CD4-positive, alpha-beta T cell treated with Interferon alpha-2 for 1 hour (primary cell): Measurements from ENCODE around the gene LRRC8C.
A peak's percentile ranks its signal among the peaks of the same experiment; 100 is the strongest.
"Not testable (repeated sequence)": the region's sequence is repeated elsewhere in the genome, so short reads cannot be mapped to it uniquely, and the experiment has no call there.

Experiments used
- DNase-seq, 2 donors: peaks; one replicate each; pipeline ENCODE4 v3.0.0-alpha.2; 2020 to 2022

The LRRC8C gene

DNA sequence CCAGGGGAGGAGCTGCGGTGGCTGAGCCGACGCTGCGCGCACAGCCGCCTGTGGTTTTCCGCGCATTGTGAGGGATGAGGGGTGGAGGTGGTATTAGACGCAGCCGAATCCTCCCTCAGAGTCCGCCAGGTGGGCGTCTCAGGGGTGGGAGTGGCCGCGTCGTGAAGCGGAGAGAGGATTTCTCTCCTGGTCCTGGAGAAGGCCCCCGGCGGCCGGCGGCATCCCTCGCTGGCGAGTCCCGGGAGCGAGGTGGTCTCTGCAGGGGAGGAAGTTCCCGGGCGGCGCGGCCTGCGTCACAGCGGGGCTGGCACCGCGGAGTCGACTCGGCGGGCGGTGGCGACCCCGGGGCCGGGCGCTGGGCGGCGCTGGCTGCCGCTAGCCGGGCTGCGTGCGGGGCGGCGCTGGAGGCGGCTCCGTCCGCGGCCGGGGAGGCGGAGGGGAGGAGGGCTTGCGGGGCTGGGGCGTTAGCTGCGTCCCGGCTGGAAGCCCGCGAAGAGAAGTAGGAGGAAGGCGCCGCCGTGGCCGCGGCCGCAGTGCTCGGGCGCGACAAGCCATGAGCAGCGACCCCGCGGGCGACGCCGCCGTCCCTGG lies at the start of gene LRRC8C:
LRRC8C (plus strand) TSS at position 464 of the 591 bp plus-strand sequence. CDS start 53,354 bp downstream, outside the sequence.
- peak; percentile 84 to 90 for DNase-seq

DNA sequence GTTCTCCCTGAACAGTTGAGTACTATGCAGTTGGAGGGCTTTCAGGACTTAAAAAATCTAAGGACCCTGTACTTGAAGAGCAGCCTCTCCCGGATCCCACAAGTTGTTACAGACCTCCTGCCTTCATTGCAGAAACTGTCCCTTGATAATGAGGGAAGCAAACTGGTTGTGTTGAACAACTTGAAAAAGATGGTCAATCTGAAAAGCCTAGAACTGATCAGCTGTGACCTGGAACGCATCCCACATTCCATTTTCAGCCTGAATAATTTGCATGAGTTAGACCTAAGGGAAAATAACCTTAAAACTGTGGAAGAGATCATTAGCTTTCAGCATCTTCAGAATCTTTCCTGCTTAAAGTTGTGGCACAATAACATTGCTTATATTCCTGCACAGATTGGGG lies 48.7 kb upstream of the LRRC8C start:
- DNase-seq, result no peak

- no peak for DNase-seq
These were observed 48.1 kb upstream of the LRRC8C start for GRCh38 chr1:89584781-89585180.

DNA sequence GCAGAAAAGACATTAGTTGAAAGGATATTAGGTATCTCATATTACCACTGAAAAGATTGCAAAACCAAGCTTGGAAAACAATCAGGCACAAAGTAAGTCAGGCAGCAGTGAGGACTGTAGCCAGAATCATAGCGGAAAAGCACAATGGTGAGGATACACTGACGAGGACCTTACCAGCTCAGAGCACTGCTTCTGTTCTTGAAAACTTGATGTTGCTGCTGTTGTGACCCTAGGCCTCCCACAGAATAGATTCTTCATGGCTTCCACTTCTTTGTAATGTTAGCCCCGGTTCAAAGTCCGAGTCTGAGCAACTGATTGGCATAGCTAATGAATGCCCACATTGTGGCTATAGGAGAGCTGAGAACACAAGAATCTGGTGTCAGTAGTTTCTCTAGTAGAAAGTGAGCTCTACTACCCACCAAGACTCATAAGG lies 45.2 kb upstream of the LRRC8C start:
- no peak for DNase-seq

GRCh38 chr1:89588480-89588879 lies 44.4 kb upstream of the LRRC8C start:
- no peak for DNase-seq

GRCh38 chr1:89589515-89589914 lies 43.4 kb upstream of the LRRC8C start:
- no peak for DNase-seq

DNA sequence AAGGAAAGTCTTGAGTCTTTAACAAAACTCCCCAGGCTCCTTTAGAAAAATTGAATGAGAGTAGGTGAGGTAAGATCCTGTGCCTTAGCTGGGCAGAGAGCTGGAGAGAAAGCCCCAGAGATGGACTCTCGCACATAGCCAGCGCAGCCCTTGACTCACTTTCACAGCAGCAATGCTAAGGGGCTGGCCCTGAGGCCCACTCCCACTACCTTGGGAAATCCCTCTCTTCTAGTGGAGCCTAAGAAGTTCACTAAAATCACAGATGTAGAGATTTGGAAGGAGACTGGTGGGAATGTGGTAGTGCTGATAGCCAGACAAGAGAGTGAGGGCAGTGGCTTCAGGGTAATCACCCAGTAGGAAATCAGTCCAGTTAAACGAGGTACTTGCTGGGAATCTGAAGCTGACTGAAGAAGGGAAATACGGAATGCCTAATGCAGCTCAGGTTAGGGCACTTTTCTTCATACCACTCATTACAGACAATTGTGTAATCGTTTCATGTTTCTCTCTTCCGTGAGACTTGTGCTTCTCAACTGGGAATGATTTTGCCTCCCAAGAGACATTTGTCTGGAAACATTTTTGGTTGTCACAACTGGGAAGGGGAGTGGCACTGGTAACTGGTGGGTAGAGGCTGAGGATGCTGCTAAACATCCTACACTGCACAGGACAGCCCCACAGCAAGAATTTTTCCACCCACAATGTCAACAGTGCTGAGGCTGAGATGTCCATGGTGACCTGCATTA lies 42.4 kb upstream of the LRRC8C start:
- no peak for DNase-seq

DNA sequence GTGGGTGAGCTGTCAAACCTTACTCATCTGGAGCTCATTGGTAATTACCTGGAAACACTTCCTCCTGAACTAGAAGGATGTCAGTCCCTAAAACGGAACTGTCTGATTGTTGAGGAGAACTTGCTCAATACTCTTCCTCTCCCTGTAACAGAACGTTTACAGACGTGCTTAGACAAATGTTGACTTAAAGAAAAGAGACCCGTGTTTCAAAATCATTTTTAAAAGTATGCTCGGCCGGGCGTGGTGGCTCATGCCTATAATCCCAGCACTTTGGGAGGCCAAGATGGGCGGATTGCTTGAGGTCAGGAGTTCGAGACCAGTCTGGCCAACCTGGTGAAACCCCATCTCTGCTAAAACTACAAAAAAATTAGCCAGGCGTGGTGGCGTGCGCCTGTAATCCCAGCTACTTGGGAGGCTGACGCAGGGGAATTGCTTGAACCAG lies 40.0 kb upstream of the LRRC8C start:
- not testable (repeated sequence) for DNase-seq

DNA sequence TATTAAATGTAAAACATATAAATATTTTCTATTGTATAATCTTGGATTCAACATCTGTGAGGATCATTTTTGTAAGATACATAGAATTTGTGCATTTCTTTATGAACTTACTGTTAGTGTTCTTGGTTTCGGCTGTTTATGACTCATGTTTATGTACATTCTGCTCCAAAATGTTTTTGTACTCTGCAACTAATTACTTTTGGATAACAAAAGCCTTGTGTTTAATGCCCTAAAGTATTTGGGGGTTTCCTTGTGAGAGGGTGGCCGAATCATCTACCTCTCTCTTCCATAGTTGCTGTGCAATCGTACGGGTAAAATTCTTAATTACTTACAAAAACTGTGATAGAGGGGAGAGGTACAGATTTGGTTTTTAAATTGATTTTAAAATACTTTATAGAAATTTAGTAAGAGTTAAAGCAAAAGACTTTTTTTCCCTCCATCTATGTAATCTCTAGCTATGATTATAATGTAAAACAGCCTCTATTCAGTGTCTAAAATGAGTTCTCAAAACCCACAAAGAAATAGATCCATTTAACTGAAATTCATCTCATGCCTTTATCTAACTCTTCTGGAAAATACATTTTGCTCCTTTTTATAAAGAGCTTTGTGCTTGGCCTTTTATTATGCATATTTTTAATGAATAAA lies 38.7 kb upstream of the LRRC8C start:
- DNase-seq, result no peak

DNA sequence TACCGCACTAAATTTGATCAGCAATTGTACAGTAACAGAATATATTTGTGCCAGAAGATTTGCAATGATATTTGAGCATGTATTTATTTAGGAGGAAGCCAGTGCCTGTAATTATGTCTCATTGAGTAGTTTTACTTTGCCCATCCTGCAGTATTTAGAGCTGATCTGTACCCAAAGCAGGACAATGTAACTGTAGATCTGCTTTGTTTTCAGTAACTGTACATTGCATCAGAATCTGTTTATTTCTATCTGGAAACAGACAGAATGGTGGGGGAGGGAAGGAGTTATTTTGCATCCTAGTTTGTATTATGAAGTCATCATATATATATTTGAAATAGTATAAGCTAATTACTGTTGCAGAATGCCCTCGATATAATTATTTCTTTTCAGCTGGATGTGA lies 36.2 kb upstream of the LRRC8C start:
- no peak for DNase-seq

GRCh38 chr1:89598450-89599331 lies 34.2 kb upstream of the LRRC8C start:
- peak in 1 of 2 donors; percentile 67 for DNase-seq

GRCh38 chr1:89599332-89599630 lies 33.6 kb upstream of the LRRC8C start:
- no peak for DNase-seq

DNA sequence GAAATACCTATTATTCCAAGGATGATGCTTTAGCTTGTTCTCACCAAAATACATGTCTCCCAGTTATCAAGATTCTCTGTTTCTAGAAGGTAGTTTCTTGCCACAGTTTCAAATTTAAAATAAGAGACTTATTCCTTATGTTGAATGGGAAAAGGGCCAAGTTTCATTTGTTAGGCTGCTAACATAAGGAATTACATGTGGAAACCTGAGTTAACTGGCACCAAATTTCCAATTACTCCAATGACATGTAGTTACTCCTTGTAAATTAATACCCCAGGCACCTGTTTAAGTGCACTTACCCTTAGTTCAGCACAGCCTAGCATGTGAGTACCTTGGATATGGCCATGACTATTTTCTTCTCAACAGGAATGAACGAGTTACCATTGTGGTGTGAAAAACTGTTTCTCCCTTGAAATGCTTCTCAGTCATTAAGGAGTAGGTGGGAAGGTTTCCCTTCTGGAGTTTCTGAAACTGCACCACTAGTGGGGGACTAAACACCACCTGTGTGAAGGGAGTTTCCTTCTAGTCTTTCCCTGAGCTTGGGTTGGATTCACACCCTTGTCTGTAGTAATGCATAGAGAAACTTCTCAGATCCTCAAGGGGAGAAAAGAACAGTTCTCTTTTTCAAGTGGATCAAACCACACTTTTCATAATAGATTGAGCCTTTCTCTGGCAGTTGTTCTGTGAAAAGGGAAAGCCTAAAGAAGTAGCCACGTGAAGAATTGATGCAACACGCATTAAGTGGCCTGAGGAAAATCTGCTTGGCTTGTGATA lies 32.3 kb upstream of the LRRC8C start:
- DNase-seq, result no peak

DNA sequence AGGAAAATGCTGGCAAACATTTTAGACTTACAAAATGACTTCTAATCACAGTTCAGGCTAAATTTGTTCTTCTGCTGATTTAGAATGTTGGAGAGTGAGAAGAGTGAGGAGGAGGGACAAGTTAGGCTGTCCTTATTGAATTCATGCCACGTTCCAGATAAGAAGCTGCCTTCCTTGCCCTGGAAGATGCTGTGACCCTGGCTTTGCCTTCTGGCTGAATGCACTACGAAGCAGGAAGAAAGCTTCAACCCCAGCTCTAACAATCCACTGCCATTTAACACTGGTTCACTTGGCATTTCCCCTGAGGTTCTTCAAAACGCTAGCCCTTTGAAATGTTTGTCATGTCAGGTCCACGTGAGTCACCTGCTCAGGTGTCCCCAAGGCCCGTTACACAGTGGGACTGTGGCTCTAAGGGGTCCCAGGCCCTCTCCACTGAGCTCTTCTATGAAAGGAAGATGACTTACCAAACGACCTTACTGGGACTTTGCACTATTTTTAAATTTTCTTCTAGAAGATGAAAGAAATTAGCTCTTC lies 30.0 kb upstream of the LRRC8C start:
- DNase-seq, result no peak

GRCh38 chr1:89603651-89604413 lies 29.1 kb upstream of the LRRC8C start:
- DNase-seq, result no peak

- DNase-seq, result no peak
These were observed 28.5 kb upstream of the LRRC8C start for GRCh38 chr1:89604414-89604735.

GRCh38 chr1:89605692-89606091 lies 27.2 kb upstream of the LRRC8C start:
- no peak for DNase-seq

GRCh38 chr1:89606227-89606980 lies 26.5 kb upstream of the LRRC8C start:
- peak in 1 of 2 donors; percentile 58 for DNase-seq

DNA sequence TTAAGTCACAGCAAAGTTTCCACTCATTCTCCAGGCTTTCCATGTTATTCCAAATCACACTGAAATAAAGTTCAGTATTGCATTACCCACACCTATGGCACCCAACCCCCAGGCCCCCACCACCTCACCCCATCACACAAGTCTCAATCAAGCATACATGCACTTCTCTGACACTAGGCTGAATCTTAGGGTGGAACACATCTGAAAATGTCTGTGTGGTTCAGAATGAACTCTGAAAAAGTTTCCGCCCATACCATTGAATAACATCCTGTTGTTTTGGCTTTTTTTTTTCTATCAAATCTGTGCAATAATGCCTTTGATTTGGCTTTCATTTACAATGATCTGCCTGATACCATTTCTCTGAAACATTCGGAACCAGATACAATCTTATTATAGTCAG lies 25.8 kb upstream of the LRRC8C start:
- peak; percentile 44 to 80 for DNase-seq

DNA sequence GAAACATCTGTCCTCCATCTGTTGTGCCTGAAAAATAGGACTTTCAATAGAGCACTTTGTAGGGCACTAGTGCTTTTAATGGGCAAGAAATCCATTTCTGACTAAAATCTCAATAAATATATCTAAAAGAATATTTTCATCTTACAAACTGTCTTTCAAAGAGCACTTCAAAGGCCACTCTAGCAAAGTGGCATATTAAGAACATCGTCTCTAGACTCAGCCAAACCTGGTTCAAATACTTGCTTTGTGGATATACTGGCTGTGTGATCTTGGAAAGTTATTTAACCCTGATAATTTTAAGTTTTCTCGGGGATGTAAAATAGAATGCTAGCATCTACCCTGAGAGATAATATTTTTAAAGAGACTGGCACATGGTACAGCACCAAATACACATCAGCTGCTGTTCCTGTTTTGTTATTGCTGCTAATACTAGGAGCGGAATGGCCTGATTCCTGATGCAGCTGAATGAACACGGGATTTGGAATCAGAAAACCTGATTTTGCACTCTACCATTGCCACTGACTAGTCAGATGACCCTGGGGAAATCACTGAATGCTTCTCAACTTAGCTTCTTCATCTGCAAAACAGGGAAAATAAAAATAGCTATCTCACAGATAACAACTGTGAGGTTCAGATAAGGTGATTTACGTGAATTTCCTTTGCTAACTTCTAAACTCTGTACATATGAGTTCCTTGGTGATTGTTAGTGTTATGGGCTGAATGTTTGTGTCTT lies 25.2 kb upstream of the LRRC8C start:
- DNase-seq, result no peak
